HG03460 (cell line): ENCODE results near the gene PPIL1.
A peak's percentile ranks its signal among the peaks of the same experiment; 100 is the strongest.

ENCODE experiments used
- ATAC-seq: cut with Tn5 transposase; IDR thresholded peaks from one replicate; pipeline ENCODE4 v1.9.1; 2021; ENCODE audit not compliant: unreplicated experiment

PPIL1 gene

GRCh38 chr6:36888654-36889481 lies 14.3 kb upstream of the PPIL1 start:
- ATAC-seq = no peak

- no peak for ATAC-seq
Measured at GRCh38 chr6:36888115-36888643, 13.6 kb upstream of the PPIL1 start.

- no peak for ATAC-seq
Measured at GRCh38 chr6:36886950-36887618, 12.5 kb upstream of the PPIL1 start.

DNA sequence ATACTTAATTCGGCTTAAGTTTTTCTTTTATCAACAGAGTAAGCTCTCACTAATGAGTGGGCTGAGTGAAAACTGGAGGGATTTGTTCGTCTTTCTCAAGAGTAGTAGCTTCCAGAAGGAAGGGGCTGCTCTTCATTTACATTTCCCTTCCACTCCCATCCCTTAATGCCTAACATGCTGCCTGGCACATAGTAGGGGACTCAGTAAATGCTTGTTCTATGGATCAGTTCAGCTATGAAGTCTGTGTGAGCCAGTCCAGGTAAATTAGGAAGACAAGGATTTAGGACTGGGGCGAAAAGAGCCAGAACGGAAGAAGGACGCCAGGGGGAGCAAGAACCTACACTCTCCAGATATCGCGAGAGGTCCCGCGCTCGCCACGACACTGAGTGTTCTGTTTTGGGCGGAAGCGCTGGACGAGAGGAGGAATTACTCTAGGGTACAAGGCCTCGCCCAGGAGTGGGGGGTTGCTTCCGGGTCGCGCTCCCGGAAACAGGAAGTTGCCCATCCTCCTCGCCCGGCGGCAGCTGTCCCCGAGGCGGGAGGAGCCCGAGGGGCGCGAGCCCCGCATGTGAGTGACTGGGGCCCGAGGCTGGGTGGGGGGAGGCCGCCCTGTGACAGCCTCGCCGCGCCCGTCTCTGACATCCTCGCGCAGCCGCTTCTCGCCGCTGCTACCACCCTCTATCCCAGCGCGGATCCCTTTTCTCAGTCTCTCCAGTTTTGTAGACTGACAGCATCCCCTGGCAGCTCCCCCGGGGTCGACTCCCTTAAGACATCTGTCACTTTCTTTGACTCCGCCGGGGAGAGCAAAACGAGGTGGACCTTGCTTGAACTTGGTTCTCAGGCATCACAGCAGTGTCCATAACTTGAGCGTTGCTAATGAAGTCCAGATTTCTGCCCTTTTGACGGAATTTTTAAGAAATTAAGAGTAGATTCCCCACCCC lies 11.1 kb upstream of the PPIL1 start, which contains the start of gene C6orf89:
C6orf89 (plus strand) TSS at position 492 of the 941 bp plus-strand sequence. CDS start 13,493 bp downstream, outside the sequence.
- peak; percentile 98 for ATAC-seq

DNA sequence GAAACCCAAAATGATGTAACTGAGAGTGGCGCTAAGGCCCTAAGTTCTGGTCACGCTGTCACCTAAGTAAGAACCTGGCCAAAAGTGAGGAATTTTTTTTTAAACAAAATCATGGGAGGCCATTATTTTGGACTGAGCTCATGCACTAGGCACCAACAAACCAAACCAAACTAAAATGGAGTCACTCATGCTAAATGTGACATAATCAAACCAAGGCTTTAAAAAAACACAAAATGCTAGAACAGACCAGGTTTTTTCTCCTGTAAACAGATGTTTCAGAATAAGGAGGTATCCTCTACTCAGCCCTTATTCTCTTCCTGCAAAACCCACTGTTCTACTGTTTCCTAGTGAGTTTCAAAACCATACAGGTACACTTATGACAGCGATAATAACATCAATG lies 10.0 kb upstream of the PPIL1 start:
- no peak for ATAC-seq

GRCh38 chr6:36875250-36875633 lies 639 bp upstream of the PPIL1 start:
- ATAC-seq = no peak

DNA sequence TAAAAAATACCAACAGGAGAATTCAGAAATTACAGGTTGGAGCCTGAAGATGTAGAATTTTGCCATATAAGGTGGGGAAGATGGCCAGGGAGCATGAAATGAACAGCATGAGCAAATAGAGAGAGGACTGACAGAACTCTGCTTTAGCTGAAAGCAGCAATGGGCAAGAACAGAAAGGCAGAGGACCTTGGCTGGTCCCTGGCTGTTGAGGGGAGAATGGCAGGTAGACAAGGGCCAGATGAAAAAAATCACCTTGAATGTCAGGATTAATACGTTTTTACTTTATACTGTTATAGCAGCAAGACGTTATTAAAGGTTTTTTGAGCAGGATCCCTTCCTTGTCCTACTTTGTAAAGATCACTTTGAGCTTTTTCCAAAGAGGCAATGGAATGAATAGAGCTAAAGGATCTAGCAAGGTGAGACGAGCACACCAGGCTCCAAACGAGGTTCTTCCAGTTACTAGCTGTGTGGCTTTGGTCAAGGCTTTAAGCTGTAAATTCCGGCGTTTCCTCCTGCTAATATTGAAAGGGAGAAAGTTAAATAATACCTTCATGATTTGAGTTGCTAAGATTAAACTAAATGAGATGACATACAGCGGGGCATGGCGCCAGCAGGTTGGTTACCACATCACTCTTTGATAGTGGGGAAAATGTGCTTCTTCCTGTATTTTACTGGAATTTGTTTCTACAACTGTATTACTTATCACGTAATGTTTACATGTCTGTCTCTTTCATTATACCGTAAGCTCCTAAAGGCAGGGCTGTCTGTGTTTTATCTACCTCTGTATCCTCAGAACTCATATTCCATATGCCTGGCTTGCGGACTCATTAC lies 776 bp downstream of the PPIL1 start:
- ATAC-seq = no peak

GRCh38 chr6:36873115-36873514 lies 1.5 kb downstream of the PPIL1 start:
- ATAC-seq = no peak

GRCh38 chr6:36871686-36872085 lies 2.9 kb downstream of the PPIL1 start:
- no peak for ATAC-seq

DNA sequence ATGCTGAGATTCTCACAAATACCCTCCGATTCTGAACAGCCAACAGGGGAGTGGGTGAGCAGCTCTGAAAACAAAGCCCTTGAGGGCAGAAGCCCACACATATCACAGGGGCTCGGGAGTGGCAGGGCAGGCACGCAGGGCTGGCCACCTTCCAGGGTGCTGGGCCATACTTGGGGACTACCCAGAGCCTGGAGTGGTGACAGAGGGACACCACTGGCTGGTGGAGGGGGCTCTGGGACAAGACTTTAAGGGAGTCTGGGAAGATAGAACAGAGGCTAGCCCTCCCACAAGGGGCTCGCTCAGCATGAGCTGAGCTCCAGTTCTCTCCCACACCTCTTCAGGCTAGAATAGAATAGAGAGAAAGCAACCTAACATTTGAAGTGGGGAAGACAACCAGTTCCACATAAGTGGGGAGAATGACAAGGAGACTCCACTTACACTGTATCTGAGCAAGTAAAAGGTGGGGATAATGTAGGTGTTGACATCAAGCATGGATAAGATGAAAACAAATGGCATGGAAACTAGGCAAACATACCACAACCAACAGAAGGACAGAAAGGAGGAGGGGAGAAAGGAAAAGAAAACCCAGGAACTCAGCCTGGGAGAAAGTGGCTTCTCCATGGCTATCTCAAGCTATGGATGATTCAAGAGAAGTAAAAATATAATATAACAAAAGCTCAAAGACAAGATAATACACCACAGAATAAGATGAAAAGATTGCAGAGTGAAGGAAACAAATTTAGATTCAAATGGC lies 7.0 kb downstream of the PPIL1 start:
- ATAC-seq = no peak

DNA sequence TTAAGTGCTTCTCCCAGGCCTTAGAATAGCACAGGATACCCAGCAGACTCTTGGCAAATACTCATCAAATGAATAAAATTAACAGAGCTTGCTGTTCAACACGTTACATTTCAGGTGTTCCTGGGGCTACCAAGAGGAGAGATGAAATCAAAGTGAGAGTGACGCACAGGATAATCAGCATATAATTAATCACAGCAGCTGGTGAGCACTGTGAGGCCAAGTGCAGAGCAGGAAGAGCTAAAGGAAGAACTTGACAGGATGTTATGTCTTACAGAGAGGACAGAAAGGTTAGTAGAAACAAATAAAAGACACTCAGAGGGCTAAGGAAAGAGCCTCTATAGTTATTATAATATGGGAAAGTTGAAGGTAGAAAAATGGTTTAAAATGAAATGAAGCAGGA lies 8.8 kb downstream of the PPIL1 start:
- ATAC-seq = no peak

DNA sequence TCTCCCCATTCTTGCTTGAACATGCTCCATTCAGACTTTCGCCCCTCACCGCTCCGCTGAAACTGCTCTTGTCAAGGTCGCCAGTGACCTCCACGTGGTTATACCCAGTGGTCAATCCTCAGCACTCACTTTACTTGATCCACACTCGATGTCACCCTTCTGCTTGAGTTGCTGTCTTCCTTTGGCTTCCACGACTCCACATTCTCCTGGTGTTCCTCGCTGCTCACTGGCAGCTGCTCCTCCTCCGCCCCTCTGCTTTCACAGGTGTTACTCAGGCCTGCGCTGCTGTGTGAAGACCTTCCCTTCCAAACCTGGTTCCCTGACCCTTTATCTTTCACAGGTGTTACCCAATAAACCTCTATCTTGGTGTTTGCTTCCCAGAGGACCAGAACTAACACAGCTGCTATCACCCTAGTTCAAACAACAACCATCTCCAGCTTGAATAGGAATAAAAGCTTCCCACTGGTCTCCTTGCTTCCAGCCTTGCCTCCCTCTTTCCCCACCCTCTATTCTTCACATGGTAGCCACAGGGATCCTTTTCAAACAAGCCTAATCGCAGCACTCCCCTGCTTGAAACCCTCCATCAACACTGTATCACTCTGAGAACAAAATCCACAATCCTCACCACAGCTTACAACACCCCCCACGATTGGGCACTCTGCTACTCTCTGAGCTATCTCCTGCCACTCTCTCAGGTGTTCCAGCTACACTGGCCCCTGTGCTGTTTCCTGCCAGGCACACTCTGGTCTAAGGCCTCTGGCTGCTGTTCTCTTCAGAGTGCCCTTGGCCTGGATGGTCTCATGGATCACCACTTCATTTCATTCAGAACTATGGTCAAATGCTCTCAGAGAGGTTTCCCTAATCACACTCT lies 10.7 kb downstream of the PPIL1 start:
- no peak for ATAC-seq

DNA sequence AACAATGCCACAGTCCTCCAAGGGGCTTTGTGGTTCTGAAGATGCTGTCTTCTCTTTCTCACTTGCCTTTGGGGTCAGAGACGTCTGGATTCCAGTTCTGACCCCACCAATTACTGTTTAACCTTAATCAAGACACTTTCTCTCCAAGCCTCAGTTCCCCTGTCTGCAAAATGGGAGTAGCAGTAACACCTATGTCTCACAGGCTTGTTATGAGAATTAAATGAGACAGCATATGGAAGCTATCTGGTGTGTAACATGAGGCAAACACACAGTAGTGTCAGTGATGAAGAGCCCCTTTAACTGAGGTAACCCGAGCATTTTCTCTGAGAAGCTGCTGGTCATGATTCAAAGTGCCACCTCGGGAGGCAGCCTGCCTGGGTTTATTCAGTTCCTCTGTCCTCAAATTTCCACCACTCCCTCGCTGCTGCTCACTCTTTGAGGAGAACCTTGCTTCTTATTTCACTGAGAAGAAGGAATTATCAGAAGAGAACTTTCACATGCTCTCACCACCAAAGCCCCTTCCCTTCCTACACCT lies 11.7 kb downstream of the PPIL1 start:
- no peak for ATAC-seq

DNA sequence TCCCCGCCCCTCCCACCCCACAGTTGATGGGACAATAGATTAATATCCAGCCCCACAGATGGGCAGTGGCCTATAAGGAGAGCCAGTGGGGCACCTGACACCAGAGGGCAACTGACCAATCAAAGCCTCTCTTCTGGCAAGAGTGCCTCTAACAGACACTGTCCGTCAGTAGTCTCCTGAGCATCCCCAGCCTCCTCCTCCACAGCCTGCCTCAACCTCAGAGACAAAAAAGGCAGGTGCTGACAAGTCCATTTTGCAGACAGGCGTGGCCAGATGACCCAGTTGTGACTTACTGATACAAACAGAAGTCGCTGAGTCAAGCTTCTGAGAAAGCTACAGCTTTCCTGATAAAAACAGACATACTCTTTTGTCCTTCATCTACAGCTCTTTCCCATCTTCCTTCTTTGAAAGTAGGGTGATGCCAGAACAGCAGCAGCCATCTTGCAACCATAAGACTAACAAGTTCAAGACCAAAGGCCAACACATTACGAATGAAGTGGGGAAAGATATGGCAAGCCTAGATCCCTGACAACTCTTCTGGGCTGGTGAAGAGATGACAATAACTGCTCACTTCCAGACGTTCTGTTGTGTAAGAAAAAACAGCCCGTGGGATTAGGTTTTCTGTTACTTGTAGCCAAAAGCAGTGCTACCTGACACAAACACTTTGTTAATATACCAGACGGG lies 12.3 kb downstream of the PPIL1 start:
- ATAC-seq = no peak

DNA sequence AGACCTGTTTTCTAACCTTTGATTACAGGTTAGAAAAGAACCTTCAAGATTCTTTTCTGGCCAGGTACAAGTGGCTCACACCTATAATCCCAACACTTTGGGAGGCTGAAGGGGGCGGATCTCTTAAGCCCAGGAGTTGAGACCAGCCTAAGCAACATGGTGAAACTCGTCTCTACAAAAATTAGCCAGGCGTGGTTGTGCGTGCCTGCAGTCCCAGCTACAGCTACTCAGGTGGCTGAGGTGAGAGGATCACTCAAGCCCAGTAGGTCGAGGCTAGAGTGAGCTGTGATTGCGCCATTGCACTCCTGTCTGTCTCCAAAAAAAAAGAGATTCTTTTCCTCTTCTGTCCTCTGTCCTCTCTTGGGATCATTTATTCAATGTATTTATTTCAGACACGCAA lies 14.5 kb downstream of the PPIL1 start:
- no peak for ATAC-seq

DNA sequence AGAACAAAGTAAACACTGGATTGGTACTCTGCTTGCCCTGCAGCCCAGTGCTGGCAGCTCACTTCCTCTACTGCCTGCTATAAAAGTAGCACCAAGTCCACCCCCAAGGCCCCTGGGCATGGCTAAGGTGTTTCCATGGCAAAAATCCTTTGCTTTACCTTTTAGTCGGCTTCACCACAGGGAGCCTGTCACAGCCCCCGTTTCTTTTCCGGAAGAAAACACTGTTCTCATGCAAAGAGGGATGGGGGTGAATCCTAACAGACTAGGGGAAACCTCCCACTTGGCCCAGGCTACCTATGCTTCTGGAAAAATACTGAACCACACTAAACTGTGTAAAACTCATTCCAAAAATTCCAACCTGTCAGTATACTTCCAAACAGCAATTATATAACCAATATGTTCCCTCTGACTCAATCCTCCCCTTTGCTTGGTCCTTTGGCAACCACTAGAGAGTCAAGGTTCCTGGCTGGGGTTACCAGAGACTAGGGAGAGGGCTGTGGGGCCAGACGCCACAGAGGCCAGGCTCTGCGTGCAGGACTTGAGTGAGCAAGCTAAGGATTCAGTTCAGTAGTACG lies 16.1 kb downstream of the PPIL1 start:
- ATAC-seq = no peak

GRCh38 chr6:36857325-36857724 lies 17.3 kb downstream of the PPIL1 start:
- ATAC-seq = no peak
